Panc1 (cell line): Measurements from ENCODE around the gene TRIM59. TPM values are rescaled to one million over a fixed set of nuclear protein-coding genes. Genes with fewer than 3 reads are reported as not detected.

Source experiments
- ATAC-seq: fragments of 200-7000 bp; cut with Tn5 transposase; 2 replicates; pipeline ENCODE4 v1.9.1; 2020; ENCODE audit warnings: mild to moderate bottlenecking, moderate library complexity
- BruUV-seq: library from RNA; stranded (reverse); fragments of 400-500 nt; replicated peaks from 2 replicates; lab custom pipeline; 2021; lab: Mats Ljungman, UMichigan
- CTCF ChIA-PET: fragments of 300-600 bp; sonication (Branson Sonifier 250); formaldehyde crosslinking; loops from one replicate; lab custom pipeline; 2022; ENCODE audit warnings: antibody characterized with exemption; lab: Charles Lee
- POLR2A ChIA-PET: fragments of 300-600 bp; sonication (Branson Sonifier 250); formaldehyde crosslinking; loops from one replicate; lab custom pipeline; 2022; ENCODE audit warnings: antibody characterized with exemption; lab: Charles Lee
- DNase-seq: peaks from one replicate; pipeline ENCODE4 v3.0.0-alpha.2; 2010; ENCODE audit warnings: low read depth, low spot score
- H3K27ac ChIP-seq: 2 replicates; pipeline ENCODE4 v1.5.1; 2011; ENCODE audit warnings: mild to moderate bottlenecking, low read length, inconsistent platforms
- H3K27me3 ChIP-seq: fragments of 200-500 bp; sonication (Bioruptor generic); 2 replicates; pipeline ENCODE4 v1.6.0; 2014; ENCODE audit warnings: low read length, inconsistent platforms; ENCODE audit not compliant: control insufficient read depth, insufficient read depth
- H3K36me3 ChIP-seq: fragments of 200-500 bp; sonication (Bioruptor generic); 2 replicates; pipeline ENCODE4 v1.5.1; 2014; ENCODE audit warnings: inconsistent platforms, mild to moderate bottlenecking, low read length, moderate library complexity; ENCODE audit not compliant: control insufficient read depth, insufficient read depth
- H3K4me1 ChIP-seq: 2 replicates; pipeline ENCODE4 v1.5.1; 2011; ENCODE audit warnings: inconsistent platforms, mild to moderate bottlenecking, low read length, moderate library complexity; ENCODE audit not compliant: control insufficient read depth, insufficient read depth
- H3K4me3 ChIP-seq, 2 experiments: 2 replicates each; pipeline ENCODE4 v1.5.1; 2011 to 2012; ENCODE audit warnings: low read depth in 2 of 2, low read length in 2 of 2, mild to moderate bottlenecking in 2 of 2, inconsistent platforms in 1 of 2, moderate library complexity in 1 of 2
- H3K9me3 ChIP-seq: fragments of 200-500 bp; sonication (Bioruptor generic); 2 replicates; pipeline ENCODE4 v1.5.1; 2014; ENCODE audit warnings: low read depth, mild to moderate bottlenecking, inconsistent platforms, low read length, moderate library complexity; ENCODE audit not compliant: control insufficient read depth, insufficient read depth
- CTCF ChIP-seq: fragments of 450-650 bp; IDR thresholded peaks from 2 replicates; pipeline ENCODE4 v1.5.1; 2017; ENCODE audit warnings: mild to moderate bottlenecking
- POLR2AphosphoS5 ChIP-seq: IDR thresholded peaks from 2 replicates; pipeline ENCODE4 v1.6.1; 2012; ENCODE audit warnings: mild to moderate bottlenecking, low read depth, low read length, moderate library complexity
- REST ChIP-seq, 2 experiments: IDR thresholded peaks; 2 replicates each; pipeline ENCODE4 v1.6.1; 2011 to 2012; ENCODE audit warnings: low read depth in 2 of 2, control low read depth in 1 of 2, low read length in 1 of 2, mild to moderate bottlenecking in 1 of 2, moderate library complexity in 1 of 2; ENCODE audit not compliant: insufficient read depth in 1 of 2
- SIN3A ChIP-seq: IDR thresholded peaks from 2 replicates; pipeline ENCODE4 v1.6.1; 2012; ENCODE audit warnings: low read depth, mild to moderate bottlenecking, low read length, moderate library complexity, borderline replicate concordance; ENCODE audit not compliant: insufficient read depth
- TCF7L2 ChIP-seq: IDR thresholded peaks from 2 replicates; pipeline ENCODE4 v1.6.1; 2011; ENCODE audit warnings: mild to moderate bottlenecking, low read depth, low read length, inconsistent platforms
- in situ Hi-C: cut with HindIII; loops from 2 replicates; pipeline ENCODE4 v1.10.0; 2016; ENCODE audit warnings: low sequenced_read_pairs, low pct_unique_long_range_greater_than_20kb
- intact Hi-C: fragments of 100-400 bp; cut with micrococcal nuclease; formaldehyde crosslinking; loops from one replicate; pipeline ENCODE4 v1.10.0; 2022; ENCODE audit not compliant: unreplicated experiment
- total RNA-seq: library from RNA; stranded (reverse); gene quantifications from one replicate; pipeline ENCODE4 v1.2.1, GENCODE V29; 2021; ENCODE audit not compliant: unreplicated experiment

The TRIM59 gene
- total RNA-seq, 1 experiment from 2014 or later, result 27.9 TPM

- Histone ChIP-seq H3K4me1 (no peaks in the 10 kb centered on the region), H3K9me3 (no peaks in the 10 kb centered on the region), H3K27me3 (no peaks in the 10 kb centered on the region; the same call in 1 of the 2 replicates), H3K4me3 (no peak overlapping the region), H3K27ac (no peak overlapping the region), H3K36me3 (no peaks in the 10 kb centered on the region)
- CTCF ChIA-PET, result no interaction called here
- POLR2A ChIA-PET, result no interaction called here
- ATAC-seq (no peak), DNase-seq (no peak)
- intact Hi-C loops, result no loop called here
- TF ChIP-seq POLR2AphosphoS5 (no peak), SIN3A (no peak), CTCF (no peak), REST (IDR thresholded peaks at IDR 0.05; ENCODE audit: insufficient read depth in 1 of 2, low read depth in 2 of 2, low read length in 1 of 2) (no peak), TCF7L2 (no peak)
- in situ Hi-C loops, result no loop called here
- BruUV-seq, result no TSS peak
Observed at GRCh38 chr3:160473221-160473620, 23.6 kb upstream of the TRIM59 start.

GRCh38 chr3:160472344-160472743, 22.8 kb upstream of the TRIM59 start:
- ChIA-PET POLR2A (interaction anchor here (0.6 kb wide), 1 partner anchor 24 kb away, joined by 4 read pairs; no protein-coding TSS in a partner anchor), CTCF (no interaction called here)
- DNase-seq (no peak), ATAC-seq (no peak)
- no peaks in the 10 kb centered on the region for H3K36me3 ChIP-seq
- H3K4me3 ChIP-seq, result no peak overlapping the region
- no peak overlapping the region for H3K27ac ChIP-seq
- intact Hi-C loops (no loop called here), in situ Hi-C loops (no loop called here)
- no peaks in the 10 kb centered on the region for H3K9me3 ChIP-seq
- no peaks in the 10 kb centered on the region for H3K4me1 ChIP-seq
- TF ChIP-seq SIN3A, result no peak
- no peak for TF ChIP-seq CTCF
- no peak for TF ChIP-seq TCF7L2
- no peak for TF ChIP-seq POLR2AphosphoS5
- TF ChIP-seq REST (IDR thresholded peaks at IDR 0.05; ENCODE audit: insufficient read depth in 1 of 2, low read depth in 2 of 2, low read length in 1 of 2), result no peak
- H3K27me3 ChIP-seq, result no peaks in the 10 kb centered on the region; the same call in 1 of the 2 replicates
- no TSS peak for BruUV-seq
